Testis (tissue), 3 donors: Measurements from ENCODE around the gene ADAR. TPM values are rescaled to one million over a fixed set of nuclear protein-coding genes. Genes with fewer than 3 reads are reported as not detected.

Experiments
- DNase-seq: peaks from one replicate; pipeline ENCODE4 v3.0.0-alpha.2; 2019
- H3K27ac ChIP-seq, 2 donors: fragments of 200-600 bp; sonication (generic); one replicate each; pipeline ENCODE4 v1.5.1; 2019
- H3K27me3 ChIP-seq: fragments of 200-600 bp; sonication (generic); one replicate; pipeline ENCODE4 v1.5.1; 2019
- H3K36me3 ChIP-seq: fragments of 200-600 bp; sonication (generic); one replicate; pipeline ENCODE4 v1.5.1; 2017; ENCODE audit warnings: low read depth; ENCODE audit errors: missing control alignments
- H3K4me1 ChIP-seq: fragments of 200-600 bp; sonication (generic); one replicate; pipeline ENCODE4 v1.5.1; 2019
- H3K4me3 ChIP-seq, 2 donors: fragments of 200-600 bp; sonication (generic); one replicate each; pipeline ENCODE4 v1.5.1; 2017 to 2019
- H3K9me3 ChIP-seq: fragments of 200-600 bp; sonication (generic); one replicate; pipeline ENCODE4 v1.5.1; 2017
- CTCF ChIP-seq, 3 experiments: fragments of 450-650 bp in 2 of 3; fragments of 200-600 bp in 1 of 3; sonication (generic) in 1 of 3; IDR thresholded peaks; one replicate each; pipeline ENCODE4 v1.5.1; 2016 to 2019; ENCODE audit warnings: antibody characterized with exemption in 3 of 3, mild to moderate bottlenecking in 2 of 3, moderate library complexity in 1 of 3
- POLR2A ChIP-seq: fragments of 450-650 bp; IDR thresholded peaks from one replicate; pipeline ENCODE4 v1.6.1; 2017; ENCODE audit warnings: antibody characterized with exemption, mild to moderate bottlenecking, moderate library complexity
- WGBS, 2 donors: methylation state at CpG; one replicate each; pipeline ENCODE4 v1.1.5; 2018; 5-methylcytosine and 5-hydroxymethylcytosine counted together
- intact Hi-C: fragments of 100-400 bp; cut with DNase I; formaldehyde crosslinking; loops from one replicate; pipeline ENCODE4 v1.15.1; 2023; ENCODE audit warnings: low total_unique reads
- polyA plus RNA-seq: library from polyadenylated mRNA; stranded (reverse); fragments of 350-450 nt; fragmentation: Illumina TruSeq; extraction: RNeasy Lipid Tissue Mini Kit (QIAGEN cat#74804); gene quantifications from one replicate; pipeline ENCODE4 v1.2.3, GENCODE V29; 2014; ENCODE audit warnings: low read depth, low replicate concordance; ENCODE audit not compliant: insufficient read depth
- total RNA-seq, 2 donors: library from RNA; depleted of rRNA; stranded (reverse); fragments of >200 nt; gene quantifications; one replicate each; pipeline ENCODE4 v1.2.3, GENCODE V29; 2016

The ADAR gene
- total and polyA plus RNA-seq, 3 donors from 2014 or later = 94.4 to 181 (median 168) TPM

- 49 to 60% methylated on average over 10 of the region's 10 CpGs for WGBS, 2 donors
- H3K4me3 ChIP-seq = no peak overlapping the region
- H3K27me3 ChIP-seq = no peaks in the 10 kb centered on the region
- H3K4me1 ChIP-seq = peaks cover 20% of the 10 kb centered on the region
- H3K36me3 ChIP-seq = no peaks in the 10 kb centered on the region
- H3K27ac ChIP-seq = peak overlapping the region; percentile 23 to 52
- intact Hi-C loops = no loop called here
- no peaks in the 10 kb centered on the region for H3K9me3 ChIP-seq
- peak; percentile 54 for DNase-seq
- no peak for TF ChIP-seq CTCF (IDR thresholded peaks at IDR 0.05)
- TF ChIP-seq POLR2A = no peak
Measured at GRCh38 chr1:154611150-154611862, 3.3 kb upstream of the ADAR start.

GRCh38 chr1:154609398-154610380 is 1.7 kb upstream of the ADAR start:
- Histone ChIP-seq H3K27ac (peak overlapping the region; percentile 97 to 98), H3K4me3 (no peak overlapping the region), H3K36me3 (no peaks in the 10 kb centered on the region), H3K27me3 (no peaks in the 10 kb centered on the region), H3K9me3 (no peaks in the 10 kb centered on the region), H3K4me1 (peaks cover 33% of the 10 kb centered on the region)
- intact Hi-C loops = no loop called here
- 54 to 55% methylated on average over 12 of the region's 12 CpGs for WGBS, 2 donors
- DNase-seq = no peak
- TF ChIP-seq POLR2A = no peak
- no peak for TF ChIP-seq CTCF (IDR thresholded peaks at IDR 0.05)

GRCh38 chr1:154608397-154609270 is 648 bp upstream of the ADAR start:
- H3K27me3 ChIP-seq = no peaks in the 10 kb centered on the region
- H3K4me3 ChIP-seq = peak overlapping the region; percentile 85 to 92
- TF ChIP-seq CTCF (IDR thresholded peaks at IDR 0.05) = no peak
- no peak for TF ChIP-seq POLR2A
- H3K27ac ChIP-seq = peak overlapping the region; percentile 97 to 98
- intact Hi-C loops = no loop called here
- no peaks in the 10 kb centered on the region for H3K9me3 ChIP-seq
- H3K36me3 ChIP-seq = no peaks in the 10 kb centered on the region
- peak; percentile 45 for DNase-seq
- 2 to 4% methylated on average over 37 of the region's 37 CpGs for WGBS, 2 donors
- H3K4me1 ChIP-seq = peaks cover 33% of the 10 kb centered on the region

- H3K27ac ChIP-seq = peak overlapping the region; percentile 97 to 98
- H3K4me3 ChIP-seq = peak overlapping the region; percentile 85 to 92
- TF ChIP-seq POLR2A (no peak), CTCF (IDR thresholded peaks at IDR 0.05) (no peak)
- H3K4me1 ChIP-seq = peaks cover 40% of the 10 kb centered on the region
- no peak for DNase-seq
- 1 to 3% methylated on average over 11 of the region's 11 CpGs for WGBS, 2 donors
- no peaks in the 10 kb centered on the region for H3K36me3 ChIP-seq
- no peaks in the 10 kb centered on the region for H3K27me3 ChIP-seq
- H3K9me3 ChIP-seq = no peaks in the 10 kb centered on the region
- intact Hi-C loops = no loop called here
Measured at GRCh38 chr1:154607106-154607608, 829 bp downstream of the ADAR start.
